ENCODE results near the gene CEP72. TPM values are rescaled to one million over a fixed set of nuclear protein-coding genes. Genes with fewer than 3 reads are reported as not detected.

CEP72 gene
- total RNA-seq, 1 donor, result 3.3 TPM

GRCh38 chr5:674630-675011 is 62.5 kb downstream of the CEP72 start:
- H4K20me1 ChIP-seq (ENCODE audit: insufficient read depth, low read length), result no peaks in the 10 kb centered on the region
- H3K9me3 ChIP-seq (ENCODE audit: low read depth, low read length), result no peaks in the 10 kb centered on the region
- H3K4me3 ChIP-seq (ENCODE audit: insufficient read depth, low read length), result no peak overlapping the region
- no peak overlapping the region for H3K4me2 ChIP-seq (ENCODE audit: insufficient read depth, low read length)
- peaks cover 37% of the 10 kb centered on the region for H3K27me3 ChIP-seq (ENCODE audit: insufficient read depth, low read length)
- no peaks in the 10 kb centered on the region for H3K79me2 ChIP-seq (ENCODE audit: insufficient read depth, low read length)
- TF ChIP-seq, protein P1, sequence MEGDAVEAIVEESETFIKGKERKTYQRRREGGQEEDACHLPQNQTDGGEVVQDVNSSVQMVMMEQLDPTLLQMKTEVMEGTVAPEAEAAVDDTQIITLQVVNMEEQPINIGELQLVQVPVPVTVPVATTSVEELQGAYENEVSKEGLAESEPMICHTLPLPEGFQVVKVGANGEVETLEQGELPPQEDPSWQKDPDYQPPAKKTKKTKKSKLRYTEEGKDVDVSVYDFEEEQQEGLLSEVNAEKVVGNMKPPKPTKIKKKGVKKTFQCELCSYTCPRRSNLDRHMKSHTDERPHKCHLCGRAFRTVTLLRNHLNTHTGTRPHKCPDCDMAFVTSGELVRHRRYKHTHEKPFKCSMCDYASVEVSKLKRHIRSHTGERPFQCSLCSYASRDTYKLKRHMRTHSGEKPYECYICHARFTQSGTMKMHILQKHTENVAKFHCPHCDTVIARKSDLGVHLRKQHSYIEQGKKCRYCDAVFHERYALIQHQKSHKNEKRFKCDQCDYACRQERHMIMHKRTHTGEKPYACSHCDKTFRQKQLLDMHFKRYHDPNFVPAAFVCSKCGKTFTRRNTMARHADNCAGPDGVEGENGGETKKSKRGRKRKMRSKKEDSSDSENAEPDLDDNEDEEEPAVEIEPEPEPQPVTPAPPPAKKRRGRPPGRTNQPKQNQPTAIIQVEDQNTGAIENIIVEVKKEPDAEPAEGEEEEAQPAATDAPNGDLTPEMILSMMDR (IDR thresholded peaks at IDR 0.05; ENCODE audit: extremely low read depth, low read depth, low read length), result no peak
- H3K36me3 ChIP-seq (ENCODE audit: insufficient read depth, low read length), result no peaks in the 10 kb centered on the region
- no peak overlapping the region for H2AFZ ChIP-seq (ENCODE audit: low read length)
- H3K27ac ChIP-seq (ENCODE audit: low read depth, low read length), result no peak overlapping the region
- peaks cover 11% of the 10 kb centered on the region for H3K4me1 ChIP-seq (ENCODE audit: insufficient read depth, low read length)
- DNase-seq (ENCODE audit: insufficient read length, low spot score, missing footprints), result peak; percentile 90

- Histone ChIP-seq H3K36me3 (ENCODE audit: insufficient read depth, low read length) (no peaks in the 10 kb centered on the region), H3K79me2 (ENCODE audit: insufficient read depth, low read length) (no peaks in the 10 kb centered on the region), H3K27me3 (ENCODE audit: insufficient read depth, low read length) (peaks cover 37% of the 10 kb centered on the region), H2AFZ (ENCODE audit: low read length) (no peak overlapping the region), H3K27ac (ENCODE audit: low read depth, low read length) (no peak overlapping the region), H3K9me3 (ENCODE audit: low read depth, low read length) (no peaks in the 10 kb centered on the region), H3K4me3 (ENCODE audit: insufficient read depth, low read length) (no peak overlapping the region), H4K20me1 (ENCODE audit: insufficient read depth, low read length) (no peaks in the 10 kb centered on the region), H3K4me1 (ENCODE audit: insufficient read depth, low read length) (peaks cover 11% of the 10 kb centered on the region), H3K4me2 (ENCODE audit: insufficient read depth, low read length) (no peak overlapping the region)
- TF ChIP-seq, protein P1 (IDR thresholded peaks at IDR 0.05; ENCODE audit: extremely low read depth, low read depth, low read length), result no peak
- peak; percentile 46 for DNase-seq (ENCODE audit: insufficient read length, low spot score, missing footprints)
These were observed 63.2 kb downstream of the CEP72 start for GRCh38 chr5:675111-675870.

- H3K36me3 ChIP-seq (ENCODE audit: insufficient read depth, low read length), result no peaks in the 10 kb centered on the region
- TF ChIP-seq, protein P1 (IDR thresholded peaks at IDR 0.05; ENCODE audit: extremely low read depth, low read depth, low read length), result no peak
- H3K4me2 ChIP-seq (ENCODE audit: insufficient read depth, low read length), result no peak overlapping the region
- DNase-seq (ENCODE audit: insufficient read length, low spot score, missing footprints), result peak; percentile 81
- H3K4me1 ChIP-seq (ENCODE audit: insufficient read depth, low read length), result peaks cover 11% of the 10 kb centered on the region
- no peaks in the 10 kb centered on the region for H3K9me3 ChIP-seq (ENCODE audit: low read depth, low read length)
- no peaks in the 10 kb centered on the region for H3K79me2 ChIP-seq (ENCODE audit: insufficient read depth, low read length)
- peaks cover 37% of the 10 kb centered on the region for H3K27me3 ChIP-seq (ENCODE audit: insufficient read depth, low read length)
- no peaks in the 10 kb centered on the region for H4K20me1 ChIP-seq (ENCODE audit: insufficient read depth, low read length)
- H3K4me3 ChIP-seq (ENCODE audit: insufficient read depth, low read length), result no peak overlapping the region
- H3K27ac ChIP-seq (ENCODE audit: low read depth, low read length), result no peak overlapping the region
- H2AFZ ChIP-seq (ENCODE audit: low read length), result no peak overlapping the region
These were observed 63.9 kb downstream of the CEP72 start for GRCh38 chr5:675871-676698.

GRCh38 chr5:676699-677076 is 64.5 kb downstream of the CEP72 start:
- H3K36me3 ChIP-seq (ENCODE audit: insufficient read depth, low read length), result no peaks in the 10 kb centered on the region
- H3K27me3 ChIP-seq (ENCODE audit: insufficient read depth, low read length), result peaks cover 37% of the 10 kb centered on the region
- no peak overlapping the region for H3K27ac ChIP-seq (ENCODE audit: low read depth, low read length)
- H3K4me3 ChIP-seq (ENCODE audit: insufficient read depth, low read length), result no peak overlapping the region
- no peaks in the 10 kb centered on the region for H3K79me2 ChIP-seq (ENCODE audit: insufficient read depth, low read length)
- H3K4me1 ChIP-seq (ENCODE audit: insufficient read depth, low read length), result peaks cover 10% of the 10 kb centered on the region
- H4K20me1 ChIP-seq (ENCODE audit: insufficient read depth, low read length), result no peaks in the 10 kb centered on the region
- no peak overlapping the region for H2AFZ ChIP-seq (ENCODE audit: low read length)
- H3K4me2 ChIP-seq (ENCODE audit: insufficient read depth, low read length), result no peak overlapping the region
- peak; percentile 79 for DNase-seq (ENCODE audit: insufficient read length, low spot score, missing footprints)
- TF ChIP-seq, protein P1 (IDR thresholded peaks at IDR 0.05; ENCODE audit: extremely low read depth, low read depth, low read length), result no peak
- no peaks in the 10 kb centered on the region for H3K9me3 ChIP-seq (ENCODE audit: low read depth, low read length)

Measured in osteoblast (primary cell).